Kidney epithelial cell (primary cell): ENCODE results near the gene ATP6V1A. TPM values are rescaled to one million over a fixed set of nuclear protein-coding genes. Genes with fewer than 3 reads are reported as not detected.

Source experiments
- DNase-seq: peaks from one replicate; pipeline ENCODE4 v3.0.0-alpha.2; 2010; ENCODE audit warnings: low read depth
- H3K27me3 ChIP-seq: 2 replicates; pipeline ENCODE4 v1.6.0; 2011; ENCODE audit warnings: low read length; ENCODE audit not compliant: control insufficient read depth, insufficient read depth
- H3K36me3 ChIP-seq: 2 replicates; pipeline ENCODE4 v1.5.1; 2011; ENCODE audit warnings: low read length; ENCODE audit not compliant: control insufficient read depth, insufficient read depth
- H3K4me3 ChIP-seq: 2 replicates; pipeline ENCODE4 v1.5.1; 2011; ENCODE audit warnings: low read depth, mild to moderate bottlenecking, control low read depth, low read length
- total RNA-seq: library from RNA; depleted of rRNA; stranded (reverse); fragments of >200 nt; gene quantifications from 2 replicates; pipeline ENCODE4 v1.2.3, GENCODE V29; 2015
- TF ChIP-seq, protein P1 (sequence below): IDR thresholded peaks from 2 replicates; pipeline ENCODE4 v1.5.1; 2011; ENCODE audit warnings: mild to moderate bottlenecking, moderate library complexity, low read length, control low read depth, inconsistent platforms; ENCODE audit not compliant: insufficient read depth, poor library complexity, severe bottlenecking

ATP6V1A gene
- total RNA-seq: 43.4 and 43.6 TPM in 2 replicates

DNA sequence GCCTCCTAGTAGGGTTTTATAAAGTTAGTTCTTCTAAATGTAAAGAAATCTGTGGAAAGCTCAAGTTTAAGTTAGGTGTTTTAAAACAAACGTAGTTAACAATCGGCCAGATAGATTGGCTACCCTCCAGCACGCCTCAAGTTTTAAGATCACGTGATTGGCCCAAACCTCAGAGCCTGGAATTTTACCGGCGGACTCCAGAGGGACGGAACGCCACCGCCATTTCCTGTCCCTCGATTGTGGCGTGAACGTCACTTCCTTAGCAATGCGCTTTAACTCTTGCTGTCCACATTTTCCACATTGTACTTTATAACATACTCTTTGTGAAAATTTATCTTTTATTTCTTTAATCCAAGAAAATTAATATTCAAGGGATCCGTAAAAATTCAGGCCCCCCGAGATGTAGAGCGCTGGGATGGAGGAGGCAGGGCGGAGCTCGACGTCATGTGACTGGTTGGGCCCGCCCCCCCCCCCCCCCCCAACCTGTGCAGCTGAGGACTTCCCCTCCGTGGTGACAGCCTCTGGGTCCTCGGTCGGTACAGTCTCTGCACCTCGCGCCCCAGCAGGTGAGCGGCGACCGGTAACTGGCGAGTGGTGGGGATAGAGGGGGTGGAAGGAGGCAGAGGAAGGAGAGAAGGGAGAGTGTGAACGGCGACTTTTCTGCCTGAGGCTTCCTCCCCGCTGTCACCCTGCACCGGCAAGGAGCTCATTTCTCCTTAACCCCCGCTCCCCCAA is at the start of gene ATP6V1A:
TSS of gene ATP6V1A (plus strand) at position 488 of the 735 bp plus-strand sequence. CDS start 31,719 bp downstream, outside the sequence.
- no peaks in the 10 kb centered on the region for H3K36me3 ChIP-seq
- peak within 1 kb of the TSS; percentile 62 for H3K4me3 ChIP-seq
- H3K27me3 ChIP-seq: no peaks in the 10 kb centered on the region
- TF ChIP-seq, protein P1, sequence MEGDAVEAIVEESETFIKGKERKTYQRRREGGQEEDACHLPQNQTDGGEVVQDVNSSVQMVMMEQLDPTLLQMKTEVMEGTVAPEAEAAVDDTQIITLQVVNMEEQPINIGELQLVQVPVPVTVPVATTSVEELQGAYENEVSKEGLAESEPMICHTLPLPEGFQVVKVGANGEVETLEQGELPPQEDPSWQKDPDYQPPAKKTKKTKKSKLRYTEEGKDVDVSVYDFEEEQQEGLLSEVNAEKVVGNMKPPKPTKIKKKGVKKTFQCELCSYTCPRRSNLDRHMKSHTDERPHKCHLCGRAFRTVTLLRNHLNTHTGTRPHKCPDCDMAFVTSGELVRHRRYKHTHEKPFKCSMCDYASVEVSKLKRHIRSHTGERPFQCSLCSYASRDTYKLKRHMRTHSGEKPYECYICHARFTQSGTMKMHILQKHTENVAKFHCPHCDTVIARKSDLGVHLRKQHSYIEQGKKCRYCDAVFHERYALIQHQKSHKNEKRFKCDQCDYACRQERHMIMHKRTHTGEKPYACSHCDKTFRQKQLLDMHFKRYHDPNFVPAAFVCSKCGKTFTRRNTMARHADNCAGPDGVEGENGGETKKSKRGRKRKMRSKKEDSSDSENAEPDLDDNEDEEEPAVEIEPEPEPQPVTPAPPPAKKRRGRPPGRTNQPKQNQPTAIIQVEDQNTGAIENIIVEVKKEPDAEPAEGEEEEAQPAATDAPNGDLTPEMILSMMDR: no peak
- no peak for DNase-seq

DNA sequence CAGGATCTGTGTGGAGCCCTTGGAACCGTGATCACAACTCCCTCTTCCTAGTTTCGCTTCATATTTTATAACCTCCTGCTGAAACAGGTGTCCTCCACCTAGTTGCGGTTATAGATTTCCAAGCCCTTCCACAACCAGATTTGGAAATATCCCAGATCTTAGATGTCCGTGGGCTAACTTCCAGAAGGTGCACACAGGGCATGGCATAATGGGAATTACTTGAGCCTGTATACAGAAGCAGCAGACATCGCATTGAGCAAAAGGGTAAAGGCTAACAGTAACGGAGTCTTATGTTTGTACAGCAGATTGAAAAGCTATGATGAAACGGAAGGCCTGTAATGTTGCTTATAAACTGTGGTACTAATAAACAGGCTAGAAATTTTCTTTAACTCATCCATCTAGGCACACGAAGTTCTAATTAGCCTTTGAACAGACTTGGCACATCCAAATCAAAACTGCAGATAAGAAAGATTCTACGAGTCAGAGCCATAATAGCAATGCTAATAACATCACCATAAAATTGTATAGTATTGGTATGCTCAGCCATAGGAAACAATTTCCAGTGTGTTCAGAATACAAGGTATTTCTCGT is 49.2 kb upstream of the ATP6V1A start:
- TF ChIP-seq, protein P1: no peak
- Histone ChIP-seq H3K27me3 (no peaks in the 10 kb centered on the region), H3K36me3 (no peaks in the 10 kb centered on the region), H3K4me3 (peak overlapping the region; percentile 62)
- DNase-seq: no peak

- no peak for DNase-seq
- H3K4me3 ChIP-seq: no peak overlapping the region
- no peaks in the 10 kb centered on the region for H3K36me3 ChIP-seq
- TF ChIP-seq, protein P1: no peak
- no peaks in the 10 kb centered on the region for H3K27me3 ChIP-seq
These were observed 48.6 kb upstream of the ATP6V1A start for GRCh38 chr3:113698213-113698742.

DNA sequence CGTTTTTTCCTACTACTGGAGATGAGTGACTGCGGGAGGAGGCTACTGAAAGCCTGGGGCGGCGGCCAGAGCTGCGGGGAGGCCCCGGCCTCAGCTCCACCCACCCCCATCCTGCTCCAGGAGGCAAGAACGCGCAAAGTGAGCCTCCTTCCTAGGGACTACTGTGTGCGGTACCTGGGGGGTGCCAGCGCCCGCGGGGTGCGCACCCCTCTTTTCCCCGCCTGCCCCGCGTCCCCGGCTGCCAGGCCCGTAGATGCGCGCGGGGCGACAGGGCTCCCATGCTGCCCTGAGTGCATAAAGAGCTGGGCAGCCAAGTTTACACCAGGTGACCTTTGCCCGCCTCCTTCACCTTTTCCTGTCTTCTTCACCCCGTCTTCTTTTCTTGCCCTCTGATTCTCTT is 47.9 kb upstream of the ATP6V1A start:
- TF ChIP-seq, protein P1: no peak
- no peak for DNase-seq
- Histone ChIP-seq H3K36me3 (no peaks in the 10 kb centered on the region), H3K4me3 (peak overlapping the region; percentile 35), H3K27me3 (no peaks in the 10 kb centered on the region)

DNA sequence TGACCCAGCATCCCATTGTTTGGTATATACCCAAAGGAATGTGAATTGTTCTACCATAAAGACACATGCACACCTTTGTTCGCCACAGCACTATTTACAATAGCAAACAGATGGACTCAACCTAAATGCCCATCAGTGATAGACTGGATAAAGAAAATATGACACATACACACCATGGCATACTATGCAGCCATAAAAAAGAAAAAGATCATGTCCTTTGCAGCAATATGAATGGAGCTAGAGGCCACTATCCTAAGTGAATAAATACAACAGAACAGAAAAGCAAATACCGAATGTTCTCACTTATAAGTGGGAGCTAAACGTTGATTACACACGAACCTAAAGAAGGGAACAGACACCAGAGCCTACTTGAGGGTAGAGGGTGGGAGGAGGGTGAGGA is 39.0 kb upstream of the ATP6V1A start:
- Histone ChIP-seq H3K36me3 (no peaks in the 10 kb centered on the region), H3K4me3 (no peak overlapping the region), H3K27me3 (no peaks in the 10 kb centered on the region)
- no peak for DNase-seq
- TF ChIP-seq, protein P1: no peak
